Measurements from ENCODE around the gene DGLUCY.

- no peak for TF ChIP-seq BATF2 (CRISPR knock-in tag; IDR thresholded peaks at IDR 0.05)
- TF ChIP-seq ZNF670 (CRISPR knock-in tag; IDR thresholded peaks at IDR 0.05; ENCODE audit: borderline replicate concordance) = no peak
- no peak for TF ChIP-seq HBP1 (CRISPR knock-in tag; IDR thresholded peaks at IDR 0.05; ENCODE audit: low read depth)
- no peak for TF ChIP-seq ZNF589 (CRISPR knock-in tag; conservative IDR thresholded peaks at IDR 0.05)
- no peak for TF ChIP-seq USF2 (IDR thresholded peaks at IDR 0.05; ENCODE audit: low read depth, low read length)
- TF ChIP-seq USF2 (CRISPR knock-in tag; IDR thresholded peaks at IDR 0.05; ENCODE audit: borderline replicate concordance) = no peak
- TF ChIP-seq RBFOX2 (IDR thresholded peaks at IDR 0.05; ENCODE audit: low read depth, low read length) = no peak
- no peak for TF ChIP-seq MYC (CRISPR knock-in tag; IDR thresholded peaks at IDR 0.05; ENCODE audit: borderline replicate concordance)
- no peak for TF ChIP-seq ZUFSP (CRISPR knock-in tag; IDR thresholded peaks at IDR 0.05; ENCODE audit: borderline replicate concordance)
- TF ChIP-seq ETV6 (CRISPR knock-in tag; conservative IDR thresholded peaks at IDR 0.05) = no peak
- no peak for TF ChIP-seq HNF4G (IDR thresholded peaks at IDR 0.05; ENCODE audit: borderline replicate concordance, low read depth, low read length)
- no peak for TF ChIP-seq HNF4G (CRISPR knock-in tag; IDR thresholded peaks at IDR 0.05; ENCODE audit: borderline replicate concordance, low read depth)
Measured at GRCh38 chr14:91144425-91145145, 30.7 kb downstream of the DGLUCY start.

Measured in HepG2 (cell line).